HG02678 (cell line): ENCODE data around the gene TECPR2.
"Not testable (repeated sequence)": the region's sequence is repeated elsewhere in the genome, so short reads cannot be mapped to it uniquely, and the experiment has no call there.

Experiments
- ATAC-seq: cut with Tn5 transposase; IDR thresholded peaks from one replicate; pipeline ENCODE4 v1.9.1; 2021; ENCODE audit warnings: mild to moderate bottlenecking, moderate library complexity; ENCODE audit not compliant: unreplicated experiment

TECPR2 gene

GRCh38 chr14:102548616-102549240 is 186.0 kb downstream of the TECPR2 start:
- no peak for ATAC-seq

GRCh38 chr14:102550927-102551401 is 188.2 kb downstream of the TECPR2 start:
- ATAC-seq = not testable (repeated sequence)
